CD4-positive, alpha-beta T cell treated with Interleukin-6 at 100 ng/mL for 8 hours (primary cell): ENCODE results near the gene CHAF1A.

Experiments used
- DNase-seq: peaks from one replicate; pipeline ENCODE4 v3.0.0-alpha.2; 2020; ENCODE audit warnings: mixed read lengths, low spot score

The CHAF1A gene

DNA sequence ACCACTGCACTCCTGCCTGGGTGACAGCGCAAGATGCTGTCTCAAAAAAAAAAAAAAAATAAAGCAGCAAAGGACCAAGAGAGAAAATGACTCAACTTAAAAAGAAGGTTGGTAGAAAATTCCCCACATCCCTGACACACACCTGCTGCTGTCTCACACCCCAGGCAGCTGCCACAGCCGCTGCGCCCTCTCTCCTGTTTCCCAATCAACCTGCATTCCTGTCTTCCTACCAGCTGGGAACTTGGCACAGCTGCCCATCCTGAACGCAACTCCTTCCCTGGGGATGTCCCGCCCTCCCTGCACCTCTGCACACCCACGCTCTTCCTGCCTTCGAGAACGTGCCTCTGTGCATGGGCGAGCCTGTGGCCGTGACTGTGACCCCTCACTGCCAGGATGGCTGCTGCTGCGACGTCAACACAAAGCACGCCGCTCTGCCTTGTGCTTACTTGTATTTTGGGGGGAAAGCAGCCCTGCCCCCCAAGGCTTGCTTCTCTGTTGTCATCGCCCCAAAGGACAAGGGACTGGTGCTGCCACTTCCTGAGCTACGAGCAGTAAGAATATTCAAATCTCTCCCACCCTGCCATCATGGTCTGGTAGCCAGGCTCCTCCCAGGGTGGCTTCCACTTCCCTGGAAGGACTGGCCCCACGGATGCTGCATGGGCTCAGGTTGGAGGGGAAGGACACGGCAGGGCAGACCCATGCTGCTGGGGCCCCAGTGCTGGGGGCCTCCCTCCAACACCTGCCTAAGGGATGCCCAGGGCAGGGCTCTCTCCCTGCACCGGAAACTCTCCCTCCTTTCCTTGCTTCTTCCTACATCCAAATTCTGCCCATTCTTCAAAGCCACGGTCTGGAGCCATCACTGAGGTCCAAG, 22.8 kb upstream of the CHAF1A start:
- DNase-seq = no peak

- DNase-seq = peak; percentile 66
Observed at GRCh38 chr19:4380254-4380727, 22.1 kb upstream of the CHAF1A start.

DNA sequence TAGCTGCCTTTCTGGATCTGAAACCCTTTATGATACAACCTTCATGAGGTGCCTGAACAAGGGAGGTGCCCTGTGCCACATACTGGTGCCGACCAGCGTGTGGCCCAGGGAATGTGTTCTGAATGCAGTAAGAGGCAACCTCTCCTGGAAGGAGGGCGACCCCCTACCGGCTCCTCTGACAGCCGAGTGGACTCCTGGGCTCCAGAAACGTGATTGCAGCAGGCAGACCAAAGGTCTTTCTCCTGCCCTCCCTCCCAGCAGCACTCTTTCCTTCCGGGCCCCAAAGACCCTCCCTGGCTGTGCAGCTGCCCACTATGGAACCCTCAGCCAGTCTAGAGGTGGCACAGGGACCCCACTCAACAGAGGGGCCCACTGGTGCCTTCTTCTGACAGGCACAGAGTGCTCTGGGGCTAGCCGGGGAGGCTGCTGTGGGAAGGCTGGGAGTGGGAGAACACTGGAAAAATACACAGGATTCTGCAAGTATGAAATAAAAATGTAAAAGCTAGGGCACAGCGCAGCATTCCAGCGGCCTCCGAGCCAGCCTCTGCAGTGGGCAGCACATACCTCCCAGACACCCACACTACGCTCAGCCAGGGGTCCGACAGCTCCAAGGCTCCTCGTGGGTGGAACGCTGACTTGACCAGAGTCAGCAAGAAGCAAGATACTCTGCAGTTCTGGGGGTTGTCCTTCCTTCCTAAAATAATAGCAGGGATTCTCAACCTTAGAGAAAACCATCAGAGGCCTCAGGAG, 17.0 kb upstream of the CHAF1A start:
- DNase-seq = no peak

- DNase-seq = no peak
Observed at GRCh38 chr19:4386041-4386782, 16.2 kb upstream of the CHAF1A start.

- DNase-seq = no peak
Observed at GRCh38 chr19:4388337-4389063, 13.9 kb upstream of the CHAF1A start.

DNA sequence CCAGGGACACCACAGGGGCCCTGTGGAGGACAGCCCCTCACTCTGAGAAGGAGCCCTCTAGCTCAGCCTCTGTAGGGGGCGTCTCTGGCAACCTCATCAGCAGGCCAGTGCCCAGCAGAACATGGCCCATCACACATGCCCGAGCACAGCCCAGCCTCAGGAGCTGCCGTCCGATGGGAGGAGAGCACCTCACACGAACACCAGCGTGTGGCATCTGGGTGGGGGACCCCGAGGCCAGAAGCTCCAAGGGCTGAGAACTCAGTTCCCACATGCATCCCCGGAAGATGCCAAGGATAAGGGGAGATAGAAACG, 13.4 kb upstream of the CHAF1A start:
- DNase-seq = no peak

GRCh38 chr19:4389511-4390016, 12.9 kb upstream of the CHAF1A start:
- no peak for DNase-seq

DNA sequence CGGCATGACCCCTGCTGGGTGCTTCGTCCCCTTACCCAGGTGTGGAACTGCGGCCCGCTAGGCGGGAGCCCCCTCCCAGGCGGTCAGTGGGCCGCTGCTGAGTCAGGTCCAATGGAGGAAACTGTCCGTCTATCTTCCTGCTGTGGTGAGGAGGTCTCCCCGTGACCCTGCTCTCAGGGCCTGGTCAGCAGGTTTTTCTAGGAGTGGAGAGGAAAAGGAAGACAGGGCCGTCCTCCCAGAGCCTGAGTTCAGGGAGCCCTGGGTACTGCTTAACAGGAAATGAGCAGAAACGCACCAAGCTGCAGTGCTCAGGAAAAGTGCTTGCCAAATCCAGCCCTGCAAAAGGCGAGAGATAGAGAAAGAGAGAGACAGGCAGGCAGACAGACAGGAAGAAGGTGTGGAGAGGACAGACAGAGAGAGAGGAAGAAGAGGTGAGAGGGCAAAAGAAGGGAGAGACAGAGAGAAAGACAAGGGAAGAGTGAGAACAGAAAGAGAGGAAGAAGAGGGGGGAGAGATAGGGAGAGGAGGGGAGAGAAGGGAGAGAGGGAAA, 12.3 kb upstream of the CHAF1A start:
- DNase-seq = no peak

DNA sequence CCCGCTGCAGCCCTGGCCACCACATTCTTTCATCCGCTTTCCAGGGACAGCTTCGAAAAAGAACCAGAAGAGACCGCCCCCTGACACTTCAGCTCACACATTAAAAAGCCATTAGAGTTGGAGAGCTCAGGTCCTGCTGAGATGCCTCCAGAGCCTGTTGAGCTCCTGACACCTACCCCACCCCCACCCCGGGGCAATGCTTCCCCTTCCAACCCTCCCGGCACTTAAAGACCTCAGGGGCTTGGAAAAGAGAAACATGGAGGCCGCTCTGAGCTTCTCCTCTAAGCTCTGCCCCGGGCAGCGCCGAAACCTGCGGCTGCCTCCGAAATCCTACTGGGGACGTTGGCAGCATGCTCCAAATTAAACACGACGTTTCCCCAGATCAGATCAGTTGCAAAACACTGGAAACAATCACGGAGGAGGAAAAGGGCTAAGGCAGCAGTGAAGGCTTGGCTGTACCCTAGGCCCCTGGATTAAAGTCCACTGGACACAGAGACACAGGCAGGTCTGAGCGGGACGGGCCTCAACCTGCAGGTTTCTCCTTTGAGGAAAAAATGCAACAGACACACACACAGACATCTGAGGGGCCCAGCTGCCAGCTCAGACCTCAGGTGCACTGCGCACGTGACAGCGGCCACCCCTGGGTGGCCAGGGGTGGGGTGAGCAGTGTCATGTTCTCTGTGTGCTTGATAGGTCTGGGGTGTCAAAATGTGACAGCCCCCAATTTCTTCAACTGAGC, 11.7 kb upstream of the CHAF1A start:
- DNase-seq = no peak

DNA sequence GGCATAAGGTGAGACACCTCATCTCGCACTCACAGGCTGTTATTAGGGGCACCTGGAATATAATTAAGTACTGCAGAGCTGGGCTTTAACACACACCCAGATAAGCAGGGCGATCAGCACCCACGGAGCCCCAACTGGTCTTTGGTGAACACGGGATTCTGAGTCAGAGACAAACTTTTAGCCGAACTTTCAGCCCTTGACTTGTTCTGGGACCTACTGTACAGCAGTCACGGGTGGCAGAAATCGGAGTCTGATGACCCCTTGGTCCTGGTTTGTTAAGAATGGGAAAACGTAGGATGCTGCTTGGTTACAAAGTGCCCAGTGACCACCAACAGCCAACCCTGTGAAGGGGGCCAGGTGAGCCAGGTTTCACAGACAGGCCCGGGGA, 11.1 kb upstream of the CHAF1A start:
- DNase-seq = no peak

GRCh38 chr19:4391701-4392483, 10.5 kb upstream of the CHAF1A start:
- DNase-seq = no peak

DNA sequence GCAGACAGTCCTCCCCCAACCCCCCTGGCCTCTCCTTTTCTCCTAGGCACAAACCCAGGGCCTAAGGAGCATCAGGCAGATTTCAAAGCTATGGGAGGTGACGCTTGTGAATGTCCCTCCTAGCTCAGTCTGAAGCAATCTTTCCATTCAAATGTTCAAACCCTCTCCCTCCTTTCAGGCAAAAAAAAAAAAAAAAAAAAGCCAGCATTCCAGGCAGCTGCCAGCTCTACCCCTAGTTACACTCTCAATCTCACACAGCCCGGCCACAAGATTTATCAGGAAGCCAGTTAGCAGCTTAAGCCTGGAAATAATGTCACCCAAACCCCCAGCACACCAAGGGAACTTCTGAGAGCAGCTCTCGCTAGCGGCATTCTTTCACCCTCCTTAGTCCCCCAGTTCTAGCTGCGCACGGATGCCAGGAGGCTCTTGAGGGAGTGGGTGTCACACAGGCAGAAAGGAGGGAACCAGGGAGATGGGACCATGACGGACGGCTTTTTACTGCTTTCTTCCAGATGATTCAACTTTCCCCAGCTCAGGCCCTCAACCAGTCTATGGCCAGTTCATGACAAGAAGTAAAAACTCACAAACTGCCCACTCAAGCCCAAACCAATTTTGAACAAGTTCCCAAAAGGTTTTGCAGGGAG, 8.4 kb upstream of the CHAF1A start:
- no peak for DNase-seq

DNA sequence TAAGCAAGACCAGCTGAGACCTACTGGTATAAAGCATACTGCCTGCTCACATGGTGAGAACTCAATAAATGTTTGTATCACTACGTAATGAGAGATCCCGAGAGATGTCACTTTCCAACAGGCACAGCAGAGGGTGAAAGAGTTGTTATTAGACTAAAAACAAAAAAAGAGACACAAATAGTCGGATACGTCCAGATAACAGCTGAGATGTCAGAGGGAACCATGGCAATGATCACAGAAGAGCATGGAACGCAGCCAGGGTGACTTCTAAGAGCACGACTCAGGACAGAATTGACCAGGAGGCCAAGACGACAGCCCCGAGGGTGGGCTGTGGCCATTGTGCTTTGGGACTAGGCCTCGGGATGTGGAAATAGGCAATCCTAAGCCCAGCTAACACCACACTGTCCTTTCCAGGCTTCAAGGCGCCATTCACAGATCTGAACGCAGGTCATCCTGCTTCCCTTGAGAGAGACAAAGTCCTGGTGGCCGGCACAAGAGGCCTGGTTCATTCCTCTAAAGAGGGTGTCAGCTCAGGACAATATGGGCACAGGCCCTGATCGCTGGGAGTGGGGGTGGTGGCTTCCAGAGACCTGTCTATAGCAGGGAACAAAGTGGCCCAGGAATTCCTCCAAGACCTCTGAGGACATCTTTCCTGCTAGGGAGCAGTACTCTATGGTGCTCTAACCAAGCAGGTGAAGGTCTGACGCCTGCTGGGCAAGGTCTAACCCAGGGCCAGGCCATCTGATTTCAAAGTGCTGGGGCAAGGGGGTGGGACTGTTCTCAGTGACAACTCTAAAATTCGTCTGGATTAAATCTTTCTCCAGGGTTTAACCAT, 5.3 kb upstream of the CHAF1A start:
- no peak for DNase-seq

- DNase-seq = no peak
Observed at GRCh38 chr19:4399812-4400134, 2.7 kb upstream of the CHAF1A start.

DNA sequence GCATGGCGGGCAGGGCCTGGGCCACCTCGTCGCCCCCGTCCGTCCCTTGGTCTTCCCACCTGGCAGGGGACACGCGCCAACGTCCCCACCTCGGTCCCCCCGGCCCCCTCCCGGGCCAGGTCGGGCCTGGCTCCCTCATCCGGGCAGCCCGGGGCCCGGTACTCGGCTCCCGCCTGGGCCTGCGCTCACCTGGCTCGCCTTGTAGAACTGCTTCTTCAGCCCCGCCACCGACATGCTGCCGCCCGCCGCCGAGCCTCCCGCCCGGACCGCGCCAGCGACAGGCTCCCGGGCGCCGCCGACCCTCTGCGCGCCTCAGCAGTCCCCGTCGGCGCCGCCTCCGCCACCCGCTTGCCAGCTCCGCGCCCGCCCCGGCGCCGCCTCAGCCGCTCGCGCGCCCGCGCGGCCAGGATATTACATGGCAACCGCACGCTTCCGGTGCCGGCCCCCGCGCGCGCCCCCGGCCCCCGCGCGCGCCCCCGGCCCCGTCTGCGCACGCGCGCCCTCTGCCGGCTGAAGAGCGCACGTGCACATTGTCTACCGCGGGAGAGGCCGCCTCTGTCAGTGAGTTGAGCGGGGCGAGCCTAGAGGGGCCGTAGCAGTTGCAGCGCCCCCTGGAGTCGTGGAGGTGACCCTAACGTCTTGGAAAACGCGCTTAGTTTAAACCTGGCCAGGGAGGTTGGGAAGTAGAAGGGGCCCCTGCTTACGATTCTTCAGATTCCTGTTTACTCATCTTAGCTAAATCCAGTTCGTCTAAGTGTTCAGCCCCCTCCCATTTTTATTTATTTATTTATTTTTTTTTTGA, 2.1 kb upstream of the CHAF1A start, which contains the start of gene SH3GL1:
Gene SH3GL1, minus strand, starts transcription at position 413 of the 802 bp plus-strand sequence. Its CDS starts 179 bp downstream, at position 234.
- peak; percentile 88 for DNase-seq

- no peak for DNase-seq
Observed at GRCh38 chr19:4401769-4402170, 670 bp upstream of the CHAF1A start.

DNA sequence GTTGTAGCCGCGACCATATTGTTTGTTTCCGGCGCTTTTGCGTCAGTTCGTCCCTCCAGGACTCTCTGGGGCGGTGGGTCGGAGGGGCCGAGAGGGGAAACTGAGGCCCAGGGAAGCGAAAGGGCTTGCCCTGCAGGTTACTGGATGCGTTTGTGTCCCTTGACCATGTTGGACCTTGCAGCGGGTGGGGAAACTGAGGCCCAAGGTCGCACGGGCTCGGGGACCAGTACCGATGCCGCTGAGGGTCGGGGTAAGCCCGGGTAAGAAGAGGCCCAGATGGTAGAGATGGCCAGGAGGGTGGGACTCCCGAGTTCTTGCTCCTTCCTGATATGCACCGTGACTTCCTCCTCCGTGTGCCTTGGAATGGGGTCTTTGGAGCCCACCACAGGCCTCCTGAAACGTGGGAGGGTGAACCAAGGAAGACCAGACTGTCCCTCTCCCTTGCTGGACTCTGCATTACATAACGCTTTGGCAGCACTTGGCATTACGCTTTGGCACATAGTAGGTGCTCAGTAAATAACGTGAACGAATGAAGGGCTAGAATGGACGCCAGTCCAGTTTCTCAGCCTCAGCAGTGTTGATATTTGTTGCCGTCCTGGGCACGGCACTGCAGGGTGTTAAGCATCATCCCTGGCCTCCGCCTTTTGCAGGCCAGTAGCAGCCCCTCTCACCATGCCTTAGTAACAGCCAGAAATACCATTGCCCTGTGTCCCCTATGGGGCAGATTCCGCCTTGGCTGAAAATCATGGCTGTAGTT, 743 bp downstream of the CHAF1A start:
- DNase-seq = no peak
